Glutamatergic neuron (in vitro differentiated cells): ENCODE data around the gene EBI3. TPM values are rescaled to one million over a fixed set of nuclear protein-coding genes. Genes with fewer than 3 reads are reported as not detected.
"Not testable (repeated sequence)": the region's sequence is repeated elsewhere in the genome, so short reads cannot be mapped to it uniquely, and the experiment has no call there.

Experiments used
- DNase-seq: peaks from one replicate; pipeline ENCODE4 v3.0.0; 2022
- H3K27ac Mint-ChIP-seq: one replicate; pipeline ENCODE4 v1.8.0; 2020; ENCODE audit warnings: mild to moderate bottlenecking, mixed read lengths, inconsistent platforms; ENCODE audit not compliant: unreplicated experiment
- H3K27me3 Mint-ChIP-seq: one replicate; pipeline ENCODE4 v1.8.0; 2020; ENCODE audit warnings: mild to moderate bottlenecking, moderate library complexity, mixed read lengths, inconsistent platforms; ENCODE audit not compliant: unreplicated experiment
- H3K36me3 Mint-ChIP-seq: one replicate; pipeline ENCODE4 v1.8.0; 2020; ENCODE audit warnings: mild to moderate bottlenecking, mixed read lengths, inconsistent platforms; ENCODE audit not compliant: unreplicated experiment
- H3K4me1 Mint-ChIP-seq: one replicate; pipeline ENCODE4 v1.8.0; 2020; ENCODE audit warnings: mild to moderate bottlenecking, low read depth, mixed read lengths, inconsistent platforms; ENCODE audit not compliant: unreplicated experiment
- H3K4me3 Mint-ChIP-seq: one replicate; pipeline ENCODE4 v1.8.0; 2020; ENCODE audit warnings: mild to moderate bottlenecking, mixed read lengths, inconsistent platforms; ENCODE audit not compliant: unreplicated experiment
- H3K9me3 Mint-ChIP-seq: one replicate; pipeline ENCODE4 v1.8.0; 2020; ENCODE audit warnings: mild to moderate bottlenecking, moderate library complexity, mixed read lengths, inconsistent platforms; ENCODE audit not compliant: unreplicated experiment
- total RNA-seq: library from RNA; stranded (reverse); fragmentation: NEBNext Ultra II Directional; extraction: Animal tissue kit (Norgen Biotek cat#: 25700); gene quantifications from one replicate; pipeline ENCODE4 v1.2.1, GENCODE V29; 2021; ENCODE audit not compliant: unreplicated experiment
- TF ChIP-seq, protein P1 (sequence below): fragments of 200-600 bp; sonication (generic); IDR thresholded peaks from one replicate; pipeline ENCODE4 v1.5.0; 2021; ENCODE audit not compliant: partially characterized antibody, unreplicated experiment

EBI3 gene
- total RNA-seq, 1 donor from 2014 or later, result not detected

- H3K4me1 Mint-ChIP-seq, result no peaks in the 10 kb centered on the region
These were observed 19.1 kb upstream of the EBI3 start for GRCh38 chr19:4210166-4210731.

GRCh38 chr19:4213116-4213515 lies 16.2 kb upstream of the EBI3 start:
- H3K9me3 Mint-ChIP-seq, result peaks cover 5% of the 10 kb centered on the region
- TF ChIP-seq, protein P1, sequence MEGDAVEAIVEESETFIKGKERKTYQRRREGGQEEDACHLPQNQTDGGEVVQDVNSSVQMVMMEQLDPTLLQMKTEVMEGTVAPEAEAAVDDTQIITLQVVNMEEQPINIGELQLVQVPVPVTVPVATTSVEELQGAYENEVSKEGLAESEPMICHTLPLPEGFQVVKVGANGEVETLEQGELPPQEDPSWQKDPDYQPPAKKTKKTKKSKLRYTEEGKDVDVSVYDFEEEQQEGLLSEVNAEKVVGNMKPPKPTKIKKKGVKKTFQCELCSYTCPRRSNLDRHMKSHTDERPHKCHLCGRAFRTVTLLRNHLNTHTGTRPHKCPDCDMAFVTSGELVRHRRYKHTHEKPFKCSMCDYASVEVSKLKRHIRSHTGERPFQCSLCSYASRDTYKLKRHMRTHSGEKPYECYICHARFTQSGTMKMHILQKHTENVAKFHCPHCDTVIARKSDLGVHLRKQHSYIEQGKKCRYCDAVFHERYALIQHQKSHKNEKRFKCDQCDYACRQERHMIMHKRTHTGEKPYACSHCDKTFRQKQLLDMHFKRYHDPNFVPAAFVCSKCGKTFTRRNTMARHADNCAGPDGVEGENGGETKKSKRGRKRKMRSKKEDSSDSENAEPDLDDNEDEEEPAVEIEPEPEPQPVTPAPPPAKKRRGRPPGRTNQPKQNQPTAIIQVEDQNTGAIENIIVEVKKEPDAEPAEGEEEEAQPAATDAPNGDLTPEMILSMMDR, result no peak
- no peak overlapping the region for H3K4me3 Mint-ChIP-seq
- no peaks in the 10 kb centered on the region for H3K4me1 Mint-ChIP-seq
- DNase-seq, result no peak
- no peaks in the 10 kb centered on the region for H3K27me3 Mint-ChIP-seq
- H3K36me3 Mint-ChIP-seq, result no peaks in the 10 kb centered on the region
- no peak overlapping the region for H3K27ac Mint-ChIP-seq

More at GRCh38 chr19:4210166-4210731, 19.1 kb upstream of the EBI3 start:
- no peak overlapping the region for H3K4me3 Mint-ChIP-seq
- no peak overlapping the region for H3K27ac Mint-ChIP-seq
- TF ChIP-seq, protein P1, result no peak
- no peaks in the 10 kb centered on the region for H3K9me3 Mint-ChIP-seq
- H3K36me3 Mint-ChIP-seq, result no peaks in the 10 kb centered on the region
- no peak for DNase-seq
- no peaks in the 10 kb centered on the region for H3K27me3 Mint-ChIP-seq

DNA sequence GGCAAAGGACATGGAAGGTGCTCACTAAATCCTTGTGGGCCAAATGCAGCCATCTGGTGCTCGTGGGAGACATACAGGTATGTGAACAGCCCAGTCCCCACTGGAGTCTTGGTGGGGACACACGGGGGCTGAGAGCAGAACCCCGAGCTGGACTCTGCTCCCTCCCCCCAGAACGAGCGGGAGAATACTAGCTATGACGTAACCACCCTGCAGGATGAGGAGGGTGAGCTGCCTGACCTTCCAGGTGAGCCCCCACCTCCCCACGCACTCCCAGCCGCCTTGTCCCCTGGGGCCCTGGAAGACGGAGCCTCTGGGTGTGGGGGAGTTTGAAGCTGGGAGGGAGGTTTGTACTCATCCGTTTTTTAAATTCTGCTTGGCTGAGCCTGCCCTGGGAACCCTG lies 13.5 kb upstream of the EBI3 start:
- no peak for DNase-seq
- H3K36me3 Mint-ChIP-seq, result no peaks in the 10 kb centered on the region
- no peak overlapping the region for H3K27ac Mint-ChIP-seq
- TF ChIP-seq, protein P1, result no peak
- H3K9me3 Mint-ChIP-seq, result peaks cover 7% of the 10 kb centered on the region
- H3K4me3 Mint-ChIP-seq, result no peak overlapping the region
- H3K4me1 Mint-ChIP-seq, result no peaks in the 10 kb centered on the region
- H3K27me3 Mint-ChIP-seq, result no peaks in the 10 kb centered on the region

- TF ChIP-seq, protein P1, result no peak
- no peaks in the 10 kb centered on the region for H3K36me3 Mint-ChIP-seq
- H3K27me3 Mint-ChIP-seq, result no peaks in the 10 kb centered on the region
- no peaks in the 10 kb centered on the region for H3K4me1 Mint-ChIP-seq
- no peak overlapping the region for H3K4me3 Mint-ChIP-seq
- DNase-seq, result no peak
- peaks cover 7% of the 10 kb centered on the region for H3K9me3 Mint-ChIP-seq
- no peak overlapping the region for H3K27ac Mint-ChIP-seq
These were observed 12.5 kb upstream of the EBI3 start for GRCh38 chr19:4216846-4217245.

DNA sequence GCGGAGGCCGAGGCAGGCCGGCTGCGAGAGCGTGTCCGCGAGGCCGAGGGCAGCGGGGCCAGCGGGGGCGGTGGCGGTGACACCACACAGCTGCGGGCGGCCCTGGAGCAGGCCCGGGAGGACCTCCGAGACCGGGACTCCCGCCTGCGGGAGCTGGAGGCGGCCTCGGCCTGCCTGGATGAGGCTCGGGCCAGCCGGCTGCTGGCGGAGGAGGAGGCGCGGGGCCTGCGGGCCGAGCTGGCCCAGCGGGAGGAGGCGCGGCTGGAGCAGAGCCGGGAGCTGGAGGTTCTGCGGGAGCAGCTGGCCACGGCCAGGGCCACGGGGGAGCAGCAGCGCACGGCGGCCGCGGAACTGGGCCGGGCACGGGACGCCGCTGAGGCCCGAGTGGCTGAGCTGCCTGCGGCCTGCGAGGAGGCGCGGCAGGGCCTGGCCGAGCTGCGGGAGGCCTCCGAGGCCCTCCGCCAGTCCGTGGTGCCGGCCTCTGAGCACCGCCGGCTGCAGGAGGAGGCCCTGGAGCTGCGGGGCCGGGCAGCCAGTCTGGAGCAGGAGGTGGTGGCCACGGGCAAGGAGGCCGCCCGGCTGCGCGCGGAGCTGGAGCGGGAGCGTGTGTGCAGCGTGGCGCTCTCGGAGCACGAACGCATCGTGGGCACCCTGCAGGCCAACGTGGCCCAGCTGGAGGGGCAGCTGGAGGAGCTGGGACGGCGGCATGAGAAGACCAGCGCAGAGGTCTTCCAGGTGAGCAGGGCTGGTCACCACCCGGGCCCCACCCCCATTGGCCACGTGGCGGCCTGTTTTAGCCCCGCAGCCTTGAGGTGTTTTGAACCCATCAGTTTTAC lies 11.7 kb upstream of the EBI3 start:
- TF ChIP-seq, protein P1, result no peak
- no peaks in the 10 kb centered on the region for H3K27me3 Mint-ChIP-seq
- H3K36me3 Mint-ChIP-seq, result no peaks in the 10 kb centered on the region
- no peaks in the 10 kb centered on the region for H3K4me1 Mint-ChIP-seq
- DNase-seq, result no peak
- H3K9me3 Mint-ChIP-seq, result peaks cover 7% of the 10 kb centered on the region
- no peak overlapping the region for H3K4me3 Mint-ChIP-seq
- no peak overlapping the region for H3K27ac Mint-ChIP-seq

- H3K27me3 Mint-ChIP-seq, H3K27ac Mint-ChIP-seq, H3K4me1 Mint-ChIP-seq, H3K4me3 Mint-ChIP-seq, H3K36me3 Mint-ChIP-seq, DNase-seq, H3K9me3 Mint-ChIP-seq: not testable (repeated sequence)
These were observed 10.8 kb upstream of the EBI3 start for GRCh38 chr19:4218523-4218922.
